Limb (tissue), 2 donors: ENCODE results near the gene UBFD1.
"Not testable (repeated sequence)": the region's sequence is repeated elsewhere in the genome, so short reads cannot be mapped to it uniquely, and the experiment has no call there.

Source experiments
- DNase-seq, 2 donors: peaks; one replicate each; pipeline ENCODE4 v3.0.0-alpha.2; 2016; ENCODE audit errors: extremely low spot score in 2 of 2

UBFD1 gene

DNA sequence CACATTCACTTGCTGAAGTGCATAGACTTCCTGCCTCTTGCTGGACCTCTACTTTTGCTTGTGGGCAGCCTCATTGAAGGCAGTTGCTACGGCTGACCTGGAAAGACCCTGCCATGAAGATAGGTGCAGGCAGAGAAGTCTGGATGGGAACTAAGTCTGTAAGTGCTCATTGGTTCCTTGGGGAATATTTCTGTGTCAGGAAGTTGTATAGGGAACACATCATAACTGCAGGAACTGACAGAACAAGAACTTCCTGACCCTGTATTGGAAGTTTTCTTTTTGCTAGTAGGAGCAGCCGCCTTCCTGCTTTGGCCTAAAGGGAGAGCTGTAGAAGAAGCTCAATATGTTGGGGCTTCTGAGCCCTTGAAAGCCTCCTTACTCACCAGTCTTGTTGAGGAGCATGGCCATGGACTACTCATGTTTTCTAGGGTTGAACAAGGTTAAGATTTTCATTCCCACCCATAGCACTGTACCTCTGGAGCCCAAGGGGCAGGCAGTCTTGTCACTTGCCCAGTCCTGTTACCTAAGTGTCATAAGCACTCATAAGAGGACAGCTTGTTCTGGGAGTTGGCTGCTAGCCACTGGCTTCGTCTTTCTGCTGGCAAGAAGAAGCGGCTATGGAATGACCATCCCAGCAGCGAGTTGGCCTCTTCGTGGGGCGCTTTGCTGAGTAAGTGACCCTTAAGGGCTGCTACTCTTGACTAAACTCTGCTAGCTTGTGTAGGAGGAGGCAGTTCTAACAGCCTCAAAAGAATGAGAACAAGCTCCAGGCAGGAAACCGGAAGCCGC lies 7.2 kb downstream of the UBFD1 start:
- DNase-seq: no peak

DNA sequence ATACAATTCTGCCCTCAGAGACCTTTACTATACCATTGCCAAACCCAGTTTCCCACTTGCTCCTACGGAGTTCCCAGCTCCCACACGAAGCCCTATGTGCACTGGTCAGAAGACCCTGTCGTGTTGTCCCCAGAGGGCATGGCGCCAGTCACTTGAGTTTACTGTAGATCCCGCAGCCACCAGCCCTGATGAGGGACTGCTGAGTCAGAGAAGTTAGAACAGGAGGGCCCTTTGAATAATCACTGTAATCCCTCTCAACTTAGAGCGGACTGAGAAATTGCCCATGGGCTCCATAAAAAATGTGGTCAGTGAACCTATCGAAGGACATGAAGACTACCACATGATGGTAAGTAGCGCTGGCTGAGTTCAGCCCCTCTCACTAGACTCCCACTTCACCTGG lies 9.2 kb downstream of the UBFD1 start:
- DNase-seq: no peak

DNA sequence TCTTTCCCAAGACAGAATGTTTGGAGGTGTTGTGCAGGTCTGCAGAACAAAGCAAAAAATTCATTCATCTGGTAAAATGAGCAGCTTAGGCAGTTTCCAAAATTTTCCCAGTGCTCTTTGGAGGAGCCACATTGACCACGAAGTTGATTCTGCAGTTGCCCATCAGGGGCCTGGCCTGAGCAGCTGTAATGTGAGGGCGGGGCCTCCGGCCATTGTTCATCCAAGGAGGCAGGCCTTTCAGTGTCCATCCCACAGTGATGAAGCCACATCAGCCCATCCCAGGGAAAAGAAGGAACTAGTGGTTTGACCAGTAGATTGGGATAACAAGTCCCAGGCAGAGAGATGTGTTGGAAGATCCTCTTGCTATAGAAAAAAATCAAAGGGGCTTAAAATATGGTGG lies 10.1 kb downstream of the UBFD1 start:
- no peak for DNase-seq

DNA sequence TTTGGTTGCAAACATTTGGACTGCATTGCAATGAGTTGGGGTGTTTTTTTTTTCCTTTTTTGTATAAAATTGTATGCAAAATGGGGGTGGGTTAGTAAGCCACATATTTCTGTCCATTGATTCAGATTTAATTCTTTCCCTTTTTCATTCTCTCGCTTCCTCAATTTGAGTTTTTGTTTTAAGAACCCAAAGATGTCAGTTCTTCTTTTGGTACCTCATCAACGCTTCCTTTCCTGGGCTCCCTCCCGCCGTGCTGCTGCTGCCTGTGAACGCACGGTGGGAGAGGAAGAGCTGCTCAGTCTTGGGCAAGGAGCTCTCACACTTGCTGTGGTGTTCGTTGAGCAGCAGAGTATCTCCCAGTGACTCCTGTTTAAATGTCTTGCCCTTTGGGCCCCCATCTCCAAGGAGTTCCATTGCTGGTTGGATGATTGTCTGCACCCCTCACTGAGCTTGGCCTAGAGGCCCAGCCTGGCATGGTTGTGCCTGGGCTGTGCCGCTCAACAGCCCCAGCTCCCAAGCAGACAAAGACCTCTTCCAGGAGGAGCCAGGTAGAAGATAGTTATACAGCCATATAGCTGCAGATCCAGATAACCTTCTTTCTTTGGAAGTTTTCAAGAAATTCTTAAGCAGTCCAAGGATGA lies 13.6 kb downstream of the UBFD1 start:
- DNase-seq: no peak

DNA sequence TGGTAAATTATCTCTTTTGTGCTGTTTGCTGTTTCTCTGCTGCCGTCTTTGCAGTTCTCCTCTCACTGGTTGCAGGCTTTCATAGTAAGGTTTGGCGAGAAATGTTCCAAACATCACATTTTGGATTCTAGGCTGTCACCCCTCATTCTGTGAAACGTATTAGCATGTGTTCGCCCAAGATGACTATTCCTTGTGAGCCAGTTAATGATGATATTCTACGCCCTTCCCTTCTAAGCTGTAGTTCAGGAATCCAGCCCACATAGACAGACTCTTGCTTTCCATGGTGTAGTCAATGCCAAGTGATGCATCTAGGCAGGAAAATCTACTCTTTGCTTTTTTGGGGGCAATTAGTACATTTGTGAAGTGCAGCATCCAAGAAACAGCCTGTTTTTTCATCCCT lies 14.4 kb downstream of the UBFD1 start:
- DNase-seq: no peak

DNA sequence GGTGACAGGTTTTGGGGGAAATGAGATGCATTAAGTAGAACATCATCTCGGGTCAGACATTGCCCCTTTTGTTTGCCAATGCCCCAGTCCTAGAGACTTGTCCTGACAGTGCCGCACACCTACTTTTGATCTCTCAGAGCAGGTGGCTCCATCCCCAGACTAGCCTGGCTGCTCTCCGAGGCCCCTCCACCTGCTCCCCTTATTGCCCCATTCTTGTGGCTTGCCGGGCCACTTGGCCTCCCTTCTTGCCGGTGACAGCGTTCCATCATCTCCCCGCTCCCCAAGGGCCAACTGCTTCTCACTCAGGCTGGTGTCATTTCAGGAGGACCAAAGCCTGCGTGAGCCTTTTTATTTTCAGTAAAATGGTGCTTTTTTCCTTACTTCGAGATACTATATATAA lies 14.9 kb downstream of the UBFD1 start:
- DNase-seq: no peak

DNA sequence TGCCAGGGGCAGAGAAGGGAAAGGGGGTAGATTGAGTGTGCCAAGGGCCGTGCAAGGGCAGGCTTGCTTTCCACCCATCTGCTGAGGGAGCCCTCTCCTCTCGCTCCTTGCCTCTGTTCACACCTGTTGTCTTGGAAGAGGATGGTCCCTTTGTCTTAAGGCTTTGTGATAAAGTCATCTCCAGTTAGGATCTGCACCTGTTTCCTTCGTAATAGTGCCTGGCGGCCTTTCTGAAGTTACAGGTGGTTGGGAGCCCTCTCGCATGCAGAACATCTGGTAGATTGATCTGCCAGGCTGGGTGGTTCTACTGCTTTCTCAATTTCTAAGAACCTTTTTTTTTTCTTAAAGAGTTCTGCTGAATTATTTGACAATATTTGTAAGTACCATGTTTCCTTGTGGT lies 16.3 kb downstream of the UBFD1 start:
- DNase-seq: no peak

DNA sequence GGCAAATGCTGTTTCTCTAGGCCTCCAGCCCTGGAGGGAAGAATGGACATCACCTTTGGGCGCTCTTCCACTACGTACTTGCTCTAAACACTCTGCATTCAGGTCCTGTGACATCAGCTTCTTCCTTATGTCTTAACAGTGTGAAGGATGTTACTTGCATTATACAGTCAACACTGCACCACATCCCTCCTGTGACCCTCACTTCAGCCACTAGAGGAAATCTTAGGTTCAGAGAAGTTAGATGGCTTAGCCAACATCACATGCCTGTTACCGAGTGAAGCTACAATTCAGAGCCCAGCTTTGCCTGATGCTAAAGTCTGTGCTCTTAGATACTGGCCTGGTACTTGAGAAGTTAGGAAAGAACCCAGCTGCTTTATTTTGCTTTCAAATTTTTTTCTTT lies 18.3 kb downstream of the UBFD1 start:
- no peak for DNase-seq

DNA sequence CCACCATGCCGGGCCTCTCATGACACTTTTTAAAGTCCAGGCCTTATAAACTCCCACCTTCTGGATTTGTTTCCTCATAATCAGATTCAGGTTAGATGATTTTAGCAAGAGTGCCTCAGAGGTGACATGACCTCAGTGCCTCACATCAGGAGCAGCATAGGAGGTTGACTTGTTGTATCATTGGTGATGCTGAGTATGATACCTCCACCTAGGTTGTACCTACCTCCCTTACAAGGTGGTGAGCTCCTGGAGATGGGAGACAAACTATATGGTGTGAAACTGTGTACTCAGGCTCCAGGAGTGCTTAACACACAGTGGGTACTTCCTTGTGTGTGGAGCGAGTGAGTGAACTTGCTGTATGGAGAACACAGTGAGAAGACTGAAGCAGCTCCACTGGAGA lies 20.0 kb downstream of the UBFD1 start:
- no peak for DNase-seq

DNA sequence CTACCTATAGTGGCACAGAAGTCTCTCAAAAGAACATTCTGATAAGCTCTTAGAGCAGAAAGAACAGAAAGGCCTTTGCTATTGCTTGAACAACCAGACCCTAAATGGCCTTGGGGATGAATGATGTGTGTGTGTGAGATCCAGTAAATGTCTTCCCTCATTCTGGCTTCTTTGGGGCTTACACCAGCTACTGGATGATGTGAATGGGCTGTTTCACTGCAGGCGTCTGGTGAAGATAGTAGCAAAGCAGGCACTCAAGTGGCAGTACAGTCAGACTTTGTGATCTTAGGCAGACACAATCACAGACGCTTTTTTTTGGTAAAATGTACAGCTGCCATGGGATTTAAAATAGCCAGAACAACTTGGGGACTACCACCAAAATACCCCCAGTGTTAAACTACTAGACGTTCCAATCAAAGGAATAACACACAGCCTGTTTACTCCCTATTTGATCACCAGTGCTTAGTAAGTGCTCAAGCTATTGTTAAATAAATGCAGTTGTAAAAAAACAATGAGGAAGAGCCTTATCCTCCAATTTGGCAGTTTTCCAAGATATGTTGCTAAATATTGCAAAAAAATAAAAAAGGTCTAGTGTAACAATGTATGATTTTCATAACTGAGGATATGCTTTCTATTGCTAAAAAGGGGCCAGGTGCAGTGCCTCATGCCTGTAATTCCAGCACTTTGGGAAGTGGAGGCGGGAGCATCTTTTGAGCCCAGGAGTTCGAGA lies 20.7 kb downstream of the UBFD1 start:
- no peak for DNase-seq

DNA sequence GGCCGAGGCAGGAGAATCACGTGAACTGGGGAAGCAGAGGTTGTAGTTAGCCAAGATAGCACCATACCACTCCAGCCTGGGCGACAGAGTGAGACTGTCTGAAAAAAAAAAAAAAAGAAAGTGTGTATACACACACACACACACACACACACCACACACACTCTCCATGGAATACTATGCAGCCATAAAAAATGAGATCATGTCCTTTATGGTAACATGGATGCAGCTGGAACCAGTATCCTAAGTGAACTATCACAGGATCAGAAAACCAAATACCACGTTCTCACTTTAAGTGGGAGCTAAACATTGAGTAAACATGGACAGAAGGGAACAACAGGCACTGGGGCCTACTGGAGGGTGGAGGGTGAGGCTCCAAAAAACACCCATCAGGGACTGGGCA lies 21.8 kb downstream of the UBFD1 start:
- no peak for DNase-seq

DNA sequence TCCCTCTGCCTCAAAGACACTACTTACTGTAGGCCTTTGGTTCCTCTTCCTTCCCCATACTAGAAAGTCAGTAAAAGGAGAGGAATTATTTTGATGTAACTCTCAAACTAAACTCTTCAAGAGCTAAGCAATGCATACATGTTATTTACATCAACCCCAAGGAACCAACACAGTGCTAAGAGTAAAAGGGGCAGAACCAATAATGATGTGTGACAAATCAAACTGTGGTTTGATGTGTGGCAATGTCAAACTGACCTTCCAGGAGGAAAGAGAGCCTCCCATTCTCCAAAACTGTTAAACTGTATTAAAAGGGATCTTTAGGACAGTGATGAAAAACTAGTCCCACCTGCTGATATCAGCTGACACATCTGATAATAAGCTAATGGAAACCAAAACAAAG lies 22.9 kb downstream of the UBFD1 start:
- DNase-seq: no peak

DNA sequence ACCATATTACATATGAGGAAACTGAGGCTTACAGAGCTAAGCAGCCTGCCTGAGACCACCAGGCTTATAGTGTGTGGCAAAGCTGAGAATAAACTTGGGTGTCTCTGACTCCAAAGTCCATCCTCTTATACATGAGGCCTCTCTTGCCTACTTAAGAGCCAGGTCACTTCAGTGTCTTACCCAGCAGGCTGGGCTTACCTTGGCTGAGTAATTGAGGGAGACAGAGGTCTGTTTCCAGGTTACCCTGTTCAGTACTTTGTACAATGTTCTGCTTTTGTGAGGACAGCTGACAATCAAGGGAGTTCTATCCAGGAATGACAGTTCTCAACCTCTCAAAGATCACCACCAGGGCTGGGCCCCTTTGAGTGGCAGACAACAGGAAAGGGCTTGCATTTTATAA lies 24.2 kb downstream of the UBFD1 start:
- no peak for DNase-seq

DNA sequence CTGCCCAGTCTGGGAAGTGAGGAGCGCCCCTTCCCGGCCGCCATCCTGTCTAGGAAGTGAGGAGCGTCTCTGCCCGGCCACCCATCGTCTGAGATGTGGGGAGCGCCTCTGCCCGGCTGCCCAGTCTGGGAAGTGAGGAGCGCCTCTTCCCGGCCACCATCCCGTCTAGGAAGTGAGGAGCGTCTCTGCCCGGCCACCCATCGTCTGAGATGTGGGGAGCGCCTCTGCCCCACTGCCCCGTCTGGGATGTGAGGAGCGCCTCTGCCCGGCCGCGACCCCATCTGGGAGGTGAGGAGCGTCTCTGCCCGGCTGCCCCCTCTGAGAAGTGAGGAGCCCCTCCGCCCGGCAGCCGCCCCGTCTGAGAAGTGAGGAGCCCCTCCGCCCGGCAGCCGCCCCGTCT lies 25.7 kb downstream of the UBFD1 start:
- not testable (repeated sequence) for DNase-seq

DNA sequence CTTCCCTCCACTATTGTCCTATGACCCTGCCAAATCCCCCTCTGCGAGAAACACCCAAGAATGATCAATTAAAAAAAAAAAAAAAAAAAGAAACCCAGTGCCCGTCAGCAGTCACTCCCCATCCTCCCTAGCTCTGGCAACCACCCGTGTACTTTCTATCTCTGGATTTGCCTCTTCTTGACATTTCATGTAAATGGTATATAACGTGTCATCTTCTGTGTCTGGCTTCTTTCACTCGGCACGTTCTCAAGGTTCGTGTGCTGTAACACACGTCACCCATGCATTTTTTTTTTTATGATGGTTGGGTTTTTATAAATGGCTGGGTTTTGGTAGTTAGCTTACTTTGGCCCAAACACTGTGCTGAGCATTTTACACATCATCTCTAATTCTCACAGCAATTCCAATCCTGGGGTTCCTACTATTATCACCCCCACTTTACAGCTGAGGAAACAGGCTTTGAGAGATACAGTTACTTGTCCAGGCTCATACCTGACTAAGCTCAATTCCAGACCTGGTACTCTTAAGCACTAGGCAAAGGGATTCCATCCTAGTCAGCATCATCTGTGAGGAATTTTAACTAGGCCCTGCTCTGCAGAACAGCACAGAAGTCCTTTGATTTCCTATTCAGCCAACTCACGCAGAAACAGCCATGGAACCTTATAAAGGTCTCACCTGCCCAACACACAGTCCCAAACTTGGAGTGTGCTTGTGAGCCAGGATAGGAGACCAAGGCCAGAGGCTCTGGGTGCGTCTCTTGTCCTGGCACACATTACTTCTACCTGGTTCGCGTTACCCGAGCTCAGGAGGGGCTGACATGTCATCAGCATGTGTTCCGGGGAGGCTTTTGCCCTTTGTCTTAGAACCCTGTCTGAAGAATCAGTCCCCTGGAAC lies 26.9 kb downstream of the UBFD1 start:
- no peak for DNase-seq

DNA sequence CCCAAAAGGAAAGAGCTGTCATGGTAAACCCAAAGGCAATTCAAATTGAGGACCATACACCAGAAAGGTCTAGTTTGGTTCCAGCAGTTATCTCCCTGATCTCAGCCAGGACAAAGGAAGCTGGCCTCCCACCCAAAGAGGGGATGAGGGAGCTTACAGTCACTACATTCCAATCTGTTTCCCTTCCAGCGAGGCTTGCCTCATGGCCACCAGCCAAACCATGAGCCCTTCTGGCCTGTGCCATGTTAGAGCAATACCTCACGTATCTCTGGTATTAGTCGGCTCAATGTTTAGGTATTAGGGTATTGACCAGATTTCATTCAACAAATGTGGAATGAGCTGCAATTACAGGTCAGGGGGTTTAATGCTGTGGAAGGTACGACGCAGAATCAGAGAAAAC lies 30.2 kb downstream of the UBFD1 start:
- no peak for DNase-seq

DNA sequence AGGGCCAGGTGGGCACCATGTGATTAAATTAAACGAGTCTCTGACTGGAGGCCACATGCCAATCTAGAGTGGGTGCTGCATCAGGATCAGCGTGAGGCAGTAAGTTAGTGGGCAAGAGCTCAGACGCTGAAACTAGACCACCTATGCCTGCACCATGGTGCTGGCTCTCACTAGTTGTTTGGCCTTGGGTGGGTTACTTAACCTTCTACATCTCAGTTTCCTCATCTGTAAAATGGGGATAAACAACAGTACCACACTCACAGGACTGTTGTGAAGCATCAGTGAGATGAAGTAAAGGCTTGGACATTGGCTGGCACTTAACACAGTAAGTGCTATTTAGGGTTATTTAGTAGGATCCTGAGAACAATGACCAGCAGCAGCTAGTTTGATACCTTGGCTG lies 32.7 kb downstream of the UBFD1 start:
- DNase-seq: no peak

DNA sequence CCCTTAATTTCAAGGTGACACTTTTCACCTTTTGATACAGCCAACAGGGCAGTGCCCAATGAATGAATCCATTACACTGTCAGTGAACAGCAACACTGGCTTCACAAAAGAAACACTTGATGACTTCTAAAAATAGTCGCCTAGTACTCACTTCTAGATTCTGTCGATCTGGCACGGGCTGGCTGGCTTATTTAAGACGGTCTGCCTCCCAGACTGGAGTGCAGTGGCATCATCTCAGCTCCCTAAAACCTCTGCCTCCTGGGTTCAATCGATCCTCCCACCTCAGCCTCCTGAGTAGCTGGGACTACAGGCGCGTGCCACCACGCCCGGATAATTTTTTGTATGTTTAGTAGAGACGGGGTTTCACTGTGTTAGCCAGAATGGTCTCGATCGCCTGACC lies 36.7 kb downstream of the UBFD1 start:
- DNase-seq: no peak

DNA sequence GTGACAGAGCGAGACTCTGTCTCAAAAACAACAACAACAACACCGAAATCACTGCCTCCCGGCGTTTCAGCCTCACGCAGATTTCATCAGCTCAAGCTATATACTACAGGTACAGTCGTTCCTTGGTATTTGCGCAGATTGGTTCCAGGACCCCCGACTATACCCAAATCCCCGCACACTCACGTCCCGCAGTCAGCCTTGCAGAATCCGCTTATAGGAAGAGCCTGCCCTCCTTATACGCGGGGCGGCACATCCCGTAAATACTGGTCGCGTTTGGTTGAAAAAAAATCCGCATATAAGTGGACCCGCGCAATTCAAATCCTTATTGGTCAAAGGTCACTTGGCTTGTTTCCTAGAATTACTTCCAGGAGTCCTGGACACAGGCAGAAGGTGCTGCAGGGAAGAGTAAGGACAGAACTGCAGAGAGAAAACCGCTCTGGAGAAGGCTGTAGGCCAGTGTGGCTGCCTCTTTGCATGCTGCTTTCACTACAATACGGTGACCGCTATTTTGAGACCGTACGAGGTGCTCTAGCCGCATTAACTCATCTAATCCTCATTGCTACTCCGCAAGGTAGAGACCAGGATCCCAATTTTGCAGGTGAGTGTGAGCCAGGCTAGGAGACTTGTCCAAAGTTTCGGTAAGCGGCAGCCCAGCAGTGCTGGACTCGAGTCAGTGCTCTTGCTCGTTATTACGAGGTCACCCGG lies 37.9 kb downstream of the UBFD1 start:
- DNase-seq: no peak

DNA sequence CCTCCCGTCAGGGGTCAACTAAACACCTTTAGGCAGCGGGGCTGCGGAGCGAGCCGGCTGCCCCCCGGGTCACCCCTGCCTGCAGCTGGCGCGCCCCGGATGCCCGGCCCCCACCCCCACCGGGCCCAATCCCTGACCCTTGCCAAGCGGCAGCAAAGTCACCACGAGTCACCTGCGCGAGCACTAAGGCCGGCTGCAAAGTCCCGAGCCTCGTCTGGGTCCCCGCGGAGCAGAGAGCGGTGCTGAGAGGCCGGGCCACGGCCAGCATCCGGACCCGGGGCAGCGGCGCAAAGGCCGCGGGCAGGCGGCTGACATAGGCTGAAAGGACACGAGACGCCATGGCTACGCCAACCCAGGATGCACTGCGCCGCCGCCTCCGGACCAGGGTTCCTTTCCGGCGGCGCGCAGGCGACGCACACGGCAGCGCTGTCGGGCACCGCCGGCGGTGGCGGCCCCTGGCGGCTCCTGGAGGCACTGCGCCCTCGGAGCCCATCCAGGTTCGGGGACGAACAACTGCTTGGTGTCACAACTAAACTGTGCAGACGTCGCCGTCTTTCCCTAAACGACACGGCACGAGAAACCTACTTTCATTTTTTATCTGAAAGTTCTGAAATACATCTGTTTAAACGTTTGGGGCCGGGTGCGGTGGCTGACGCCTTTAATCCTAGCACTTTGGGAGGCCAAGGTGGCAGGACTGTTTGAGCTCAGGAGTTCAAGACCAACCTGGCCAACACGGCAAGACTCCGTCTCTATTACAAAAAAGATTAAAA lies 38.6 kb downstream of the UBFD1 start, which contains the start of gene NDUFAB1:
Gene NDUFAB1, minus strand, starts transcription at position 366 of the 770 bp plus-strand sequence. Its CDS starts 26 bp downstream, at position 340.
- DNase-seq: peak; percentile 90 to 94
